HG02610 (cell line): ENCODE results near the gene MBOAT1.
A peak's percentile ranks its signal among the peaks of the same experiment; 100 is the strongest.

Experiments
- ATAC-seq: cut with Tn5 transposase; IDR thresholded peaks from one replicate; pipeline ENCODE4 v1.9.1; 2021; ENCODE audit warnings: mild to moderate bottlenecking, moderate library complexity; ENCODE audit not compliant: unreplicated experiment

Gene MBOAT1

GRCh38 chr6:20235041-20235440, 22.8 kb upstream of the MBOAT1 start:
- ATAC-seq = no peak

- no peak for ATAC-seq
Measured at GRCh38 chr6:20234136-20234535, 21.9 kb upstream of the MBOAT1 start.

- no peak for ATAC-seq
Measured at GRCh38 chr6:20233007-20233730, 20.9 kb upstream of the MBOAT1 start.

GRCh38 chr6:20232188-20232587, 19.9 kb upstream of the MBOAT1 start:
- ATAC-seq = no peak

- no peak for ATAC-seq
Measured at GRCh38 chr6:20230401-20231119, 18.3 kb upstream of the MBOAT1 start.

- ATAC-seq = no peak
Measured at GRCh38 chr6:20229881-20230280, 17.6 kb upstream of the MBOAT1 start.

GRCh38 chr6:20227350-20227749, 15.1 kb upstream of the MBOAT1 start:
- no peak for ATAC-seq

- no peak for ATAC-seq
Measured at GRCh38 chr6:20223141-20223540, 10.9 kb upstream of the MBOAT1 start.

- ATAC-seq = no peak
Measured at GRCh38 chr6:20221421-20221820, 9.2 kb upstream of the MBOAT1 start.

- ATAC-seq = no peak
Measured at GRCh38 chr6:20220359-20220758, 8.1 kb upstream of the MBOAT1 start.

- ATAC-seq = no peak
Measured at GRCh38 chr6:20217891-20218290, 5.6 kb upstream of the MBOAT1 start.

GRCh38 chr6:20217324-20217855, 5.1 kb upstream of the MBOAT1 start:
- ATAC-seq = no peak

- ATAC-seq = no peak
Measured at GRCh38 chr6:20215310-20215709, 3.0 kb upstream of the MBOAT1 start.

- no peak for ATAC-seq
Measured at GRCh38 chr6:20213271-20213798, 1.1 kb upstream of the MBOAT1 start.

- ATAC-seq = peak; percentile 21
Measured at GRCh38 chr6:20211941-20212391, 303 bp downstream of the MBOAT1 start.

GRCh38 chr6:20211037-20211940, 980 bp downstream of the MBOAT1 start:
- ATAC-seq = peak; percentile 25

GRCh38 chr6:20210158-20210557, 2.1 kb downstream of the MBOAT1 start:
- no peak for ATAC-seq

- ATAC-seq = no peak
Measured at GRCh38 chr6:20208687-20209378, 3.4 kb downstream of the MBOAT1 start.

GRCh38 chr6:20207088-20207418, 5.2 kb downstream of the MBOAT1 start:
- no peak for ATAC-seq

GRCh38 chr6:20205722-20206161, 6.5 kb downstream of the MBOAT1 start:
- no peak for ATAC-seq
